Measurements from ENCODE around the gene ARMC3.
"Not testable (repeated sequence)": the region's sequence is repeated elsewhere in the genome, so short reads cannot be mapped to it uniquely, and the experiment has no call there.

- TF ChIP-seq HOMEZ (CRISPR knock-in tag; IDR thresholded peaks at IDR 0.05); RBM22 (IDR thresholded peaks at IDR 0.05; ENCODE audit: low read depth, low read length, poor library complexity, severe bottlenecking); ZNF282 (CRISPR knock-in tag; IDR thresholded peaks at IDR 0.05): not testable (repeated sequence)
Measured at GRCh38 chr10:22929053-22929452, 1.2 kb downstream of the ARMC3 start.

All from K562 (cell line).